Stimulated activated CD8-positive, alpha-beta memory T cell treated with anti-CD3 and anti-CD28 coated beads, Interleukin-4, amount 100 ng/mL, for 24 hours (primary cell): ENCODE data around the gene LOXL4.

Experiments used
- DNase-seq: peaks from one replicate; pipeline ENCODE4 v3.0.0-alpha.2; 2020; ENCODE audit warnings: low read depth

Gene LOXL4

DNA sequence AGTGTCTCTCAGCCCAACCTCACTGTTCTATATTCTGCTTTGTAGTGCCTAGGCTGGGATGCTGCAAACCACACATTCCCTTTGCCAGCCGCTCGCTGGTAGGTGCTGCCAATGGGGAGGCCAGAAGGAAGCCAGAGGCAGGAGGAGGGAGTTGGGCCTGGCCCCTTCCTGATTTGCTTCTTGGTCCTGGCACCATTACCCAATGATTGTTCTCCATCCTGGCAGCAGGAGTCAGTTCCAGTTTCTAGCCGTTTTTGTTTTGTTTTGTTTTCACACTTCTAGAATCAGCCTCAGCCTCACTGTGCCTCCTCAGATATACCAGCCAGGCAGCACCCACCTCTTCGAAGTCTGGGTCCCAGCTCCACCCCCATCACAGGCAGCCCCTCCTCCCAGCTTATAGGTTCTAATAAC, 27.4 kb upstream of the LOXL4 start:
- no peak for DNase-seq

GRCh38 chr10:98294270-98294627, 26.3 kb upstream of the LOXL4 start:
- DNase-seq = no peak

GRCh38 chr10:98293550-98294269, 25.7 kb upstream of the LOXL4 start:
- DNase-seq = no peak

DNA sequence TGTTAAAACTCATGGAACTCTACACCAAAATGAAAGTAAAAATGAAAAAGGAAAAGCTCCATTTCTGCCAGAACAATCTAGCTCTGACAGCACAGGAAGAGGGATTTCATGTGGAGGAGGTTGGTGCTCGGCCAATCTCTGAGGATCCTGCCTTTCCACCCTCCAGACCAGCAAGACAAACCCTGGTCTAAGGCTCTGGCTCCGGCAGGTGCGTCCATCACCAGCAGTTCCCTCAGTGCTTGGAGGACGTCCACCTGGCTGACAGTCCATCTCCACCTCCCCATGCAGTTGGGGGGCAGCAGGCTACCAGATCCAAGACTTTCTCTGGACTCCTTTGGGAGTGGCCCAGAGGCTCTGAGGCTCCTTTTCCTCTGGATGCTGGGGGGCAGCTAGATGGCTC, 25.0 kb upstream of the LOXL4 start:
- no peak for DNase-seq

GRCh38 chr10:98289802-98290209, 21.8 kb upstream of the LOXL4 start:
- no peak for DNase-seq

DNA sequence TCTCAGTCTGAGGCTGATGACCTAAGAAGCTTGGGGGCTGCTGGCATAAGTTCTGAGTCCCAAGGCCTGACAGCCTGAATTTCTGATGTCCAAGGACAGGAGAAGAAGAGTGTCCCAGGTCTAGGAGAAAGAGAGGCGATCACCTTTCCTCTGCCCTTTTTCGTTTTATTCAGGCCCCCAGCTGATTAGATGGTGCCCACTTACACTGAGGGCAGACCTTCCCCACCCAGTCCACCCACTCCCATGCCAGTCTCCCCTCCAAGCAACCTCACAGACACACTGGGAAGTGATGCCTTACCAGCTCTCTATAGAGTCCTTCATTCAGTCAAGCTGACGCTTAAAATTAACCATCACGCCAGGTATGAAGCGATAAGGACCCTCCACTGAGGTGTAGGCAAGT, 19.3 kb upstream of the LOXL4 start:
- no peak for DNase-seq

DNA sequence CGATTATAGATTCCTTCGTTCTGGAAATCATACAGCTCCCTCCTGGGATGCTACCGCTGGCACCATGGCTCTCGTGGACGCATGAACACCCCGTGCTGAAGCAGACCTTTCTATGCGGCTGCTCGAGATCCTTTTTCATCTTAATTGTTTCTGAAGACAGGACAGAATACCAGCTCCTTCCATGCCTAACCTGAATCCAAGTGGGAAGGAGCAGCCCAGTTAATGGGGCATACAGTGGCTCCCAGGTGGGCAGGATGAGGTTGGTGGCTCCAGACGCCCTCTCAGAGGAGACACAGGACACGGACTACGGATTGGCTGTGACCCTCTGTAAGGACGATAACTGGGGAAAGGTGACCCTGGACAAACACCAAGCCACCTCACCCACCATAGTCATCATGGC, 18.4 kb upstream of the LOXL4 start:
- no peak for DNase-seq

DNA sequence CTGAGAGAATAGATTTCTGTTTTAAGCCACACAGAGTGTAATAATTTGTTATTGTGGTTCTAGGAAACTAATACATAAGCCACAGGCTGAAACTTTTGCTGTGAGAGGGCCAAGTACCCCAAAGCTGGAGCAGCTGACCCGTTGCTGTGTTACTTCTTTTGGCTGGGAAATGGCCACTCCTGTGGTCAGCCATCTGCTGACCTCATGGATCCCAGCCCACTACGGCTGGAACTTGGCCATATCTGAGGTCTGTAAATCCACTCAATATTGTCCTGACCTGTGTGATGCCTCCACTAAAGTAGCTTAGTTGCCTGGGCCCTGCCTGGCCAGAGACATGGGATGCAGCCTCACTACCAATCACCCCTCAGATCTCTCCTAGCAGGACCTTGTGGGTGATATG, 17.4 kb upstream of the LOXL4 start:
- no peak for DNase-seq

DNA sequence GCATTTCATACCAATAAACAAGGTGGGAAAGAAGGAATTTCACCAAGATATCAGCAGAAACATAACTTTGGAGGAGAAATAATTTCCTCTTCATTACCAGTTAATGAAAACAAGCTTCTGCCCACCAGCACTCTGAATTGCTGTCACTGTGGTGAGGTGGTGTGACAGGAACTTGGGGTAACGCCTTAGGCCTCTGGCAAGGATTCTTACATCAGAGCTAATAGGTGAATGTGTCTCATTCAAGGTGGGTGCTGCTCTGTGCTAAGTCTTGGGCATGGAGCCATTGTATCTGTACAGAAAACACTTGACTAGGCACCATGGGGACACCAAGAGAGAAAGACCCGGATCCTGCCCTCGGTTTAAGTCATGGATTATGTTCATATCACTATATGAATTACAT, 8.3 kb upstream of the LOXL4 start:
- DNase-seq = no peak

DNA sequence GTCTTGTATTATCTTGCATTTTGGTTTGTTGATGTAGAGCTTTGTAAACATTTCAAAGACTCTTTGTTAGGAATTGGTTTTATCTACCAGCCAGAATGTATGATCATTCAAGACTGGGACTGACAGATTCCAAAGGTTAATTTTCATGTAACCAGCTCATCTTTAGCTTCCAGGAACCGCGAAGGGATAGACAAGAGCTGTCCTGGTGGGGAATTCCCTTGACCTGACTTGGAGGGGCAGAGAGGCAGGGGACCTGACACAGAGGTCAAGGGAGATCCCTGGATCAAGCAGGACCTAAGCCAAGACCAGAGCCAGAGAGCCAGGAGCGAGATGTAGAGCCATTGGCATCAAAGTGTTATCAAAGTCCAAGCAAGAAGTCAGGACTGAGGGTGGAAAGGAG, 6.6 kb upstream of the LOXL4 start:
- no peak for DNase-seq

- DNase-seq = no peak
Measured at GRCh38 chr10:98273057-98273850, 5.3 kb upstream of the LOXL4 start.

- DNase-seq = no peak
Measured at GRCh38 chr10:98272656-98273055, 4.7 kb upstream of the LOXL4 start.

DNA sequence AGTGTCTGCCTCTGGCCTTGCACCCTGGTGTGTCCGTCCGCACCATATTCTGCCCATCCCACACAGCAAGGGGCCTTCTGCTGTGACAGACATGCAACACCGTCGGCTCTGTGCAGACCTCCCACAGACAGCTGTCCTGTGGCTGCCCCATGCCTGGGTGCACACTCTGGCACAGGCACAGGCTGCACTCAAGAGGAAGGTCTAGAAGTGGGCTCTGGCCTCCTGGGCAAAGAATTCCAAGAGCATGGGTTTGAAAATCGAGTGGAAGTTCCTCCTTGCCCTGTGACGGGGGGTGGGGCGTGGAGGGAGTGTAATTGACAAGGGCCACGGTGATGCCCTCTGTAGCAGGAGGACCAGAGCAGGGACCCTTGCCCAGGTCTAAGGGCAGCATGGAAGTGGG, 4.3 kb upstream of the LOXL4 start:
- DNase-seq = no peak

GRCh38 chr10:98270786-98271185, 2.8 kb upstream of the LOXL4 start:
- no peak for DNase-seq

DNA sequence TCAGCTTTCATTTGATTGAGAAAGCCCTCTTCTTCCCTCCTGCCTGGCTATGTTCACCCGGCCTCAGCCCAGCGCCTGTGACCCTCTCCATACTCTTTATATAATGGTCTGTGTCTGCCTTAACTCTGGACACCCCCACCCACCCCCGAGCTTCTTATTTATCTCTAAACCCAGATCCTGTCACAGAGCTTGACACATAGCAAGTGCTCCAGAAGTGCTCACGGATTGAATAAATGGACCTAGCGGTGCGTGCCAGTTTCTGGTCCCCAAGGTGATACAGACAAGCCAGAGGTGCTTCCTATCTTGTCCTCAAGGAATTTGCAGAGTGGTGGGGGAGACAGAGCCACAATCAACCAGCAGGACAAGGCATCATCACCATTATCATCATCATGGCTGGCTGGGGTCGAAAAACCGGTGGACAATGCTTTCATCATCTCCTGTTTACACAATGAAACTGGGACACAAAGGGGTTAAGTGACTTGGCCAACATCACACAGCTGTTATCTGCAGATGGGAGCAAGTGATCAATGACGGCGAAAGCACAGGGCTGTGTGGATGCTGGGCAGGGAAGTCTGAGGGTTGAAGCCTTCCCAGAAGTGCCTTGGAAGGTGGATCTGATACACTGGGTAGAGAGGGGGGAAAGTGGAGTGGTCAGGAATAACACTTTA, 2.2 kb upstream of the LOXL4 start:
- DNase-seq = no peak

DNA sequence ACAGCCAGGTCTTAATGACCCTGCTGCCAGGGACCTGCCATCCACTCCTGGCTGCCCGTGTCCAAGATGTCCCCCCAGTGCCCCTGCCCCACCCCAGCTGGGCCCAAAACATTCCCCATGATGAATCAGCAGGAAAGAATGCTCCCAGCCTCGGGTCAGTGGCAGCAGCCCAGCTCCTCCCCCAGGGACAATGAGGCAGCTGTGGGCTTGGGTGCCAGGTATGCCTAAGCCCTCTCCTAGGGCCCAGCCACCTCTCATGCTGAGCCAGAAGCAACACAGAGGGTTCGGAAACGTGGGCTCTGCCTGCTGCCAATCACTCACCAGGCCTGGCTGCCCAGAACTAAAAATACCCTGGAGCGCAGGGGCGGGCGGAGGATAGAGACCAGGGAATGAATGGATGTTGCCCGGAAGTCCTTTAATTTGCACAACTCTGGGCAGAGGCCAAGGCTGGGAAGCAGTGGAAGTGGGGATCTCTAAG, 1.5 kb upstream of the LOXL4 start:
- DNase-seq = no peak

DNA sequence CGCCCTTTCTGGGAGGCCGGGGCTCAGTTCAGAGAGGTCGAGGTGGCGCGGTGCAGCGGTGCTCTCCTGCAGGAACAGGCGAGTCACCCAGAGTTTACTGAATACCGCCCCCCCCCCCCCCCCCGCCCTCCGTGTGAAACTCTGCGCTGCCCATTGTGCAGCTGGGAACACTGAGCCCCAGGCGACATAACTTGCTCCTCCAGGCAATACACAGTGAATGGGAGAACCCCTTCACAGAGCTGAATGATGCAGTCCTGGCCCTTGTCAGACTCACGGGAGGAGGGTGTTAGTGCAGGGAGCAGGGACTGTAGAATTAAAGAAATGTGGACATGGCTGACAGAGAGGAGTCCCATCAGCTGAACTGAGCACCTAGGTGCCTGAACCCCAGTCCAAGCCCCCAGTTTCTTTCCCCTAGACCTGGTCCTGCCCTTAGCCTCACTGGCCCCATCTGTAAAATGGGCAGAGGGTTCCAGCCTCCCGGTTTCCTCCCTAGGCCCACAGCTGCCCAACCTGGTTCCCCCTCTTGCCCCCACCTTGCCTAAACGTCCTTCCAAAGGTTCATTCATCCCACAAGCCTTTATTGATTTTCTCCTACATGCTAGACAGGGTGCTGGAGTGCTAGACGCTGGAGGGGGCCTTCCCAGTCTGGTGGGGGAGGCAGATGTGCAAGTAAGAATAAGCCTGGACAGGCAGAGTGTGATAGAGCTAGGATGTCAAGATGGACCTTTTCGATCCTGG, 869 bp upstream of the LOXL4 start:
- no peak for DNase-seq

- no peak for DNase-seq
Measured at GRCh38 chr10:98267069-98267893, 713 bp downstream of the LOXL4 start.

DNA sequence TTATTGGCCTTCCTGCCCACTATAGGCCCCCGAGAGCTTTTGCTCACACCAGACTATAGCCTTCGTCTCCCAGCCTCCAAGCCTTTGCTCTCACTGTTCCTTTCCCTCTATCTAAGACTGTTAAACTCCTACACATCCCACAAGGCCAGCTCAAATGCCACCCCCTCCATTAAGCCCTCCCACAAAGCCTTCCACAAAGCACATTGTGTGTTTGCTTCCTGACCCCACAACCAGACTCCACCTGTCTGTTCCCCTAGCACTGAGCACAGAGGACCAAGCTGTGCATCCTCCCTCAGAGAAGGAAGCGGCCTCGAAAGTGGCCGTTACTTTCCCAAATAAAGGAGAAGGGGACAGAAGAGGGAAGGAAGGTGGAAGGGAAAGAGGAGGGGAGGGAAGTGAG, 1.3 kb downstream of the LOXL4 start:
- no peak for DNase-seq

DNA sequence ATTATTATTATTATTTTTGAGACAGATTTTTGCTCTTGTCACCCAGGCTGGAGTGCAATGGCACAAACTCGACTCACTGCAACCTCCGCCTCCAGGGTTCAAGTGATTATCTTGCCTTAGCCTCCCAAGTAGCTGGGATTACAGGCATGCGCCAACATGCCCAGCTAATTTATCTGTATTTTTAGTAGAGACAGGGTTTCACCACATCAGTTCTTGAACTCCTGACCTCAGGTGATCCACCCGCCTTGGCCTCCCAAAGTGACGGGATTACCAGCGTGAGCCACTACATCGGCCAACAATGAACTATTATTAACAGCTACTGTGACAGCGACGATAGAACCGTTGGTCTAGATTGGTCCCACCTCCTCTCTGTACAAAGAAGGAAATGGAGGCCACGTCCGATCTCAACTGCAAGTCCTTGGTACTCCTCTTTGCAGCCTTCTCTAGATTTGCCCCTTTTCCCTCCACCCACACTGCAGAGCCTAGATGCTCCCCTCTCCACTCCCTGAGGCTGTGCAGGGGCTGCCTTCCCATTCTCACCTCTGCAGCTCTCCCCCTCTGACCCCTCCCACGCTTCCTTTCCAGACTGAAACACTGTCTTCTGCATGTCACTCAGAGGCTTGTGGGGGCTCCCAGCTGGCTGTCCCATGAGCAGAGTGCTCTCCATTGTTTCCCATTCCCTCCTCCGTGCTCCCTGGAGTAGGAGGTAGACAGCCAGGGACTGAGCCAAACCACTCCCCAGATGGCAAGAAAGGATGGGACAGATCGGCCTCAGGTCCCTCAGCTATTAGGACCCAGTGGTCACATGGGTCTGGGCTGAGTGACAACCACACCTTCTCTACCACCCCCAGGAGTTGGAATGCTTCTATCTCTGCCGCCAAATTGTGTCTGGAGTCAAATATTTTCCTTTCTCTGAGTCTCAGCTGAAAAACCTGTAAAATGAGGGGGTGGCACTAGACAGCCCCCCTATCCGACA, 2.3 kb downstream of the LOXL4 start:
- DNase-seq = no peak
